ENCODE results near the gene CDK5R2.
"Not testable (repeated sequence)": the region's sequence is repeated elsewhere in the genome, so short reads cannot be mapped to it uniquely, and the experiment has no call there.

Gene CDK5R2

GRCh38 chr2:218959141-218959731 lies at the start of gene CDK5R2:
Gene CDK5R2 (plus strand): TSS chr2:218959666. CDS start chr2:218959821, 155 bp downstream.
- H3K4me3 ChIP-seq (ENCODE audit: low read length): no peak within 1 kb of the TSS
- peak; percentile 80 for DNase-seq (ENCODE audit: low read depth)
- no peak for TF ChIP-seq CTCF (IDR thresholded peaks at IDR 0.05; ENCODE audit: insufficient read depth, low read depth, low read length, missing control alignments)

- no peak for DNase-seq (ENCODE audit: low read depth)
- no peak for TF ChIP-seq CTCF (IDR thresholded peaks at IDR 0.05; ENCODE audit: insufficient read depth, low read depth, low read length, missing control alignments)
- H3K4me3 ChIP-seq (ENCODE audit: low read length): no peak overlapping the region
Observed at GRCh38 chr2:218910741-218911140, 48.7 kb upstream of the CDK5R2 start.

DNA sequence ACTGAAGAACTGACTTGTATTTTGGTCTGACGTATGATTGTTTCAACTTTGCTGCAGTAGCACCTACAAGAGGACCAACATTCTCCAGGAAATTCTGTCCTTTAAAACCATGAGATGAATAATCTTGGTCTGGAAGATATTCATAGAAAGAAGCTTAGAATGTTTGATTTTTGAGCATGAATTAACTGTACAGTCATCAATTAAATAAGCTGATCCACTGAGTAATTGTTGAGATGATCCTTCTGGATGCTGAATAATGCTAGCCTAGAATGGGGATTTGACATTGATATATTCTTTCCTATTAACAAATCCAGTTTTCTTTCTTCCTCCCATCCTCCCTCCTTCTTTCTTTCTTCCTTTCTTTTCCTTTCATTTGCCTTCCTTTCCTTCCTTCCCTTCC lies 39.0 kb upstream of the CDK5R2 start:
- TF ChIP-seq CTCF (IDR thresholded peaks at IDR 0.05; ENCODE audit: insufficient read depth, low read depth, low read length, missing control alignments): no peak
- no peak for DNase-seq (ENCODE audit: low read depth)
- no peak overlapping the region for H3K4me3 ChIP-seq (ENCODE audit: low read length)

DNA sequence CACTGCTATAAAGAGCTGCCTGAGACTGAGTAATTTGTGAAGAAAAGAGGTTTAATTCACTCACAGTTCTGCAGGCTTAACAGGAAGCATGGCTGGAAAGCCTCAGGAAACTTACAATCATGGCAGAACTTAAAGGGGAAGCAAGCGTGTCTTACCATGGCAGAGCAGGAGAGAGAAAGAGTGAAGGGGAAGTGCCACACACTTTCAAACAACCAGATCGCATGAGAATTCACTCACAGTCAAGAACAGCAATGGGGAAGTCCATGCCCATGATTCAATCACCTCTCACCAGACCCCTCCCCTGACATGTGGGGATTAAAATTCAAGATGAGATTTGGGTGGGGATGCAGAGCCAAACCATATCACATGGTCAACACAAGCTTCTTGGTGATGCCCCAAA lies 34.7 kb upstream of the CDK5R2 start:
- TF ChIP-seq CTCF (IDR thresholded peaks at IDR 0.05; ENCODE audit: insufficient read depth, low read depth, low read length, missing control alignments): no peak
- no peak overlapping the region for H3K4me3 ChIP-seq (ENCODE audit: low read length)
- no peak for DNase-seq (ENCODE audit: low read depth)

- H3K4me3 ChIP-seq (ENCODE audit: low read length): no peak overlapping the region
- TF ChIP-seq CTCF (IDR thresholded peaks at IDR 0.05; ENCODE audit: insufficient read depth, low read depth, low read length, missing control alignments): no peak
- DNase-seq (ENCODE audit: low read depth): no peak
Observed at GRCh38 chr2:218925434-218925833, 34.0 kb upstream of the CDK5R2 start.

DNA sequence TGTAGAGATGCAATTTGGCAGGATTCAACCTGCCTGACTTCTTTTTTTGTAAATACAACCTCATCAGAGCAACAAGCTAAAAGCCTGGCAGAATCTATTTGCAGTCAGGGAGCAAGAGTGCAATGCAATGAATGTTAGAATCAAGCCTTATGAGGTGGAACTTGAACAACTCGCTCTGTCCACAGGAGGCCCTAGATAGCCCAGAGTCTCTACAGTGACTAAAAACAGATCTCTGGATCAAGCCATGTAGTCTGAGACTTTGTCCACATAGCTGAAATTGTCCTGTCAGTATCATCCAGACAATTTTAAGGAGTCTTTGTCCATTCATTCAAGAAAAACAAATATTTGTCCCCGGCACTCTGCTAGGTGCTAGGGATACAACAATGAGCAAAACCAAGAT lies 32.0 kb upstream of the CDK5R2 start:
- DNase-seq (ENCODE audit: low read depth): no peak
- H3K4me3 ChIP-seq (ENCODE audit: low read length): no peak overlapping the region
- TF ChIP-seq CTCF (IDR thresholded peaks at IDR 0.05; ENCODE audit: insufficient read depth, low read depth, low read length, missing control alignments): no peak

- no peak overlapping the region for H3K4me3 ChIP-seq (ENCODE audit: low read length)
- DNase-seq (ENCODE audit: low read depth): no peak
- TF ChIP-seq CTCF (IDR thresholded peaks at IDR 0.05; ENCODE audit: insufficient read depth, low read depth, low read length, missing control alignments): no peak
Observed at GRCh38 chr2:218927876-218928275, 31.6 kb upstream of the CDK5R2 start.

- not testable (repeated sequence) for H3K4me3 ChIP-seq (ENCODE audit: low read length); DNase-seq (ENCODE audit: low read depth)
Observed at GRCh38 chr2:218930488-218930887, 29.0 kb upstream of the CDK5R2 start.

DNA sequence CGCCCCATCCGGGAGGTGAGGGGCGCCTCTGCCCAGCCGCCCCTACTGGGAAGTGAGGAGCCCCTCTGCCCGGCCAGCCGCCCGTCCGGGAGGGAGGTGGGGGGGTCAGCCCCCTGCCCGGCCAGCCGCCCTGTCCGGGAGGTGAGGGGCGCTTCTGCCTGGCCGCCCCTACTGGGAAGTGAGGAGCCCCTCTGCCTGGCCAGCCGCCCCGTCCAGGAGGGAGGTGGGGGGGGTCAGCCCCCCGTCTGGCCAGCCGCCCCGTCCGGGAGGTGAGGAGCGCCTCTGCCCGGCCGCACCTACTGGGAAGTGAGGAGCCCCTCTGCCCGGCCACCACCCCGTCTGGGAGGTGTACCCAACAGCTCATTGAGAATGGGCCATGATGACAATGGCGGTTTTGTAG lies 27.7 kb upstream of the CDK5R2 start:
- DNase-seq (ENCODE audit: low read depth); H3K4me3 ChIP-seq (ENCODE audit: low read length): not testable (repeated sequence)

Data from epithelial cell of esophagus (primary cell).